HEK293 (cell line): ENCODE data around the gene RIMS4.

ENCODE experiments used
- CTCF ChIA-PET: fragments of 350-600 bp; formaldehyde crosslinking; extraction: SDS; loops from one replicate; lab custom pipeline; 2021; ENCODE audit warnings: antibody characterized with exemption; lab: Yijun Ruan, JAX
- POLR2A ChIA-PET: fragments of 300-600 bp; formaldehyde crosslinking; extraction: SDS; loops from one replicate; lab custom pipeline; 2020; ENCODE audit warnings: antibody characterized with exemption, inconsistent platforms; lab: Yijun Ruan, JAX
- H3K27ac ChIP-seq: fragments of 200-500 bp; sonication (Bioruptor generic); 2 replicates; pipeline ENCODE4 v1.5.1; 2014; ENCODE audit warnings: low read depth, low read length, control low read depth, inconsistent platforms; ENCODE audit errors: extremely low read depth
- H3K36me3 ChIP-seq, 2 experiments: fragments of 200-500 bp in 1 of 2; sonication (Bioruptor generic) in 1 of 2; 1 replicate in 1 of 2; 2 replicates in 1 of 2; pipeline ENCODE4 v1.5.1; 2014 to 2017; ENCODE audit warnings: inconsistent platforms in 2 of 2, low read length in 2 of 2; ENCODE audit not compliant: control insufficient read depth in 2 of 2, insufficient read depth in 1 of 2
- H3K4me1 ChIP-seq: fragments of 200-500 bp; sonication (Bioruptor generic); 2 replicates; pipeline ENCODE4 v1.5.1; 2014; ENCODE audit warnings: mild to moderate bottlenecking, low read length, inconsistent platforms; ENCODE audit not compliant: control insufficient read depth, insufficient read depth
- H3K4me3 ChIP-seq: 2 replicates; pipeline ENCODE4 v1.5.1; 2011; ENCODE audit warnings: low read depth, mild to moderate bottlenecking, control low read depth, low read length, moderate library complexity
- H3K9me3 ChIP-seq: fragments of 200-500 bp; sonication (Bioruptor generic); 2 replicates; pipeline ENCODE4 v1.5.1; 2014; ENCODE audit warnings: low read depth, low read length, inconsistent platforms; ENCODE audit not compliant: control insufficient read depth, insufficient read depth
- CTCF ChIP-seq: fragments of 450-650 bp; formaldehyde crosslinking; IDR thresholded peaks from 2 replicates; pipeline ENCODE4 v1.5.1; 2016; ENCODE audit warnings: missing biosample characterization, missing genetic modification characterization
- GLIS2 ChIP-seq: fragments of 450-650 bp; formaldehyde crosslinking; IDR thresholded peaks from 2 replicates; pipeline ENCODE4 v1.5.1; 2016; ENCODE audit warnings: missing biosample characterization, missing genetic modification characterization
- HOXC10 ChIP-seq: sonication (generic); formaldehyde crosslinking; IDR thresholded peaks from 2 replicates; pipeline ENCODE4 v1.8.1; 2023; ENCODE audit warnings: mild to moderate bottlenecking, missing genetic modification reagents
- SETDB1 ChIP-seq: IDR thresholded peaks from one replicate; pipeline ENCODE4 v1.6.1; 2017; ENCODE audit warnings: mild to moderate bottlenecking, low read length, moderate library complexity, mixed read lengths; ENCODE audit not compliant: insufficient read length
- SP2 ChIP-seq: fragments of 450-650 bp; formaldehyde crosslinking; IDR thresholded peaks from 2 replicates; pipeline ENCODE4 v1.5.1; 2016; ENCODE audit warnings: missing biosample characterization, missing genetic modification characterization
- ZBTB17 ChIP-seq: fragments of 450-650 bp; formaldehyde crosslinking; IDR thresholded peaks from 2 replicates; pipeline ENCODE4 v1.5.1; 2016; ENCODE audit warnings: missing biosample characterization, missing genetic modification characterization
- ZBTB20 ChIP-seq: fragments of 450-650 bp; formaldehyde crosslinking; IDR thresholded peaks from 2 replicates; pipeline ENCODE4 v1.5.1; 2016; ENCODE audit warnings: missing biosample characterization, missing genetic modification characterization
- ZNF221 ChIP-seq: fragments of 450-650 bp; formaldehyde crosslinking; IDR thresholded peaks from 2 replicates; pipeline ENCODE4 v1.5.1; 2017; ENCODE audit warnings: missing biosample characterization, missing genetic modification characterization, borderline replicate concordance
- ZNF239 ChIP-seq: fragments of 450-650 bp; formaldehyde crosslinking; IDR thresholded peaks from 2 replicates; pipeline ENCODE4 v1.5.1; 2016; ENCODE audit warnings: missing biosample characterization, missing genetic modification characterization
- ZNF398 ChIP-seq: fragments of 450-650 bp; formaldehyde crosslinking; IDR thresholded peaks from 2 replicates; pipeline ENCODE4 v1.5.1; 2017; ENCODE audit warnings: missing biosample characterization, missing genetic modification characterization
- ZNF529 ChIP-seq: fragments of 450-650 bp; formaldehyde crosslinking; IDR thresholded peaks from 2 replicates; pipeline ENCODE4 v1.5.1; 2017; ENCODE audit warnings: missing genetic modification characterization, missing biosample characterization; ENCODE audit not compliant: insufficient replicate concordance
- ZNF530 ChIP-seq: fragments of 450-650 bp; formaldehyde crosslinking; IDR thresholded peaks from 2 replicates; pipeline ENCODE4 v1.5.1; 2016; ENCODE audit warnings: low read depth, missing biosample characterization, missing genetic modification characterization
- ZNF549 ChIP-seq: fragments of 450-650 bp; IDR thresholded peaks from 2 replicates; pipeline ENCODE4 v1.5.1; 2018; ENCODE audit warnings: missing biosample characterization, missing genetic modification characterization, mild to moderate bottlenecking, inconsistent platforms, moderate library complexity
- ZNF629 ChIP-seq: fragments of 450-650 bp; formaldehyde crosslinking; IDR thresholded peaks from 2 replicates; pipeline ENCODE4 v1.5.1; 2017; ENCODE audit warnings: missing biosample characterization, missing genetic modification characterization
- ZNF645 ChIP-seq: fragments of 450-650 bp; formaldehyde crosslinking; IDR thresholded peaks from 2 replicates; pipeline ENCODE4; 2016; ENCODE audit warnings: missing biosample characterization, missing genetic modification characterization
- ZNF654 ChIP-seq: fragments of 450-650 bp; formaldehyde crosslinking; IDR thresholded peaks from 2 replicates; pipeline ENCODE4 v1.5.1; 2016; ENCODE audit warnings: low read depth, missing biosample characterization, missing genetic modification characterization
- ZNF670 ChIP-seq: fragments of 450-650 bp; formaldehyde crosslinking; IDR thresholded peaks from 2 replicates; pipeline ENCODE4 v1.5.1; 2016; ENCODE audit warnings: missing biosample characterization, missing genetic modification characterization, low read depth
- ZNF692 ChIP-seq: fragments of 450-650 bp; formaldehyde crosslinking; IDR thresholded peaks from 2 replicates; pipeline ENCODE4 v1.5.1; 2016; ENCODE audit warnings: missing biosample characterization, missing genetic modification characterization
- ZSCAN16 ChIP-seq: fragments of 450-650 bp; formaldehyde crosslinking; IDR thresholded peaks from 2 replicates; pipeline ENCODE4 v1.5.1; 2016; ENCODE audit warnings: missing biosample characterization, missing genetic modification characterization

The RIMS4 gene

GRCh38 chr20:44800391-44801046, 9.8 kb downstream of the RIMS4 start:
- H3K27ac ChIP-seq = no peak overlapping the region
- H3K4me1 ChIP-seq = no peaks in the 10 kb centered on the region
- no peaks in the 10 kb centered on the region for H3K36me3 ChIP-seq
- ChIA-PET POLR2A (interaction anchor here (1.5 kb wide), 1 partner anchor 71 kb away, joined by 3 read pairs; no protein-coding TSS in a partner anchor), CTCF (interaction anchor here (0.6 to 2.2 kb wide), 16 partner anchors 9 to 263 kb away, joined by 3 to 14 read pairs (median 3); no protein-coding TSS in a partner anchor)
- TF ChIP-seq ZNF239 (tag by site-specific recombination) = no peak
- no peak for TF ChIP-seq ZNF670 (tag by site-specific recombination)
- 0 out of 2 replicates have a peak, but pooled peaks have one; percentile 28 for TF ChIP-seq CTCF (tag by site-specific recombination)
- TF ChIP-seq SP2 (tag by site-specific recombination) = no peak
- TF ChIP-seq ZBTB17 (tag by site-specific recombination) = peak; percentile 50; the same call in 1 of the 2 replicates
- TF ChIP-seq ZNF654 (tag by site-specific recombination) = peak; percentile 50
- TF ChIP-seq ZNF549 (tag by site-specific recombination) = no peak
- TF ChIP-seq GLIS2 (tag by site-specific recombination) = no peak
- no peak for TF ChIP-seq ZNF645
- no peak for TF ChIP-seq ZNF529
- TF ChIP-seq SETDB1 = no peak
- no peak for TF ChIP-seq ZBTB20 (tag by site-specific recombination)
- no peak for TF ChIP-seq ZSCAN16
- TF ChIP-seq ZNF692 (tag by site-specific recombination) = no peak
- no peak for TF ChIP-seq ZNF530 (tag by site-specific recombination)
- no peaks in the 10 kb centered on the region for H3K9me3 ChIP-seq
- H3K4me3 ChIP-seq = no peak overlapping the region

GRCh38 chr20:44799691-44800090, 10.7 kb downstream of the RIMS4 start:
- TF ChIP-seq HOXC10 (CRISPR knock-in tag) (no peak), ZNF629 (tag by site-specific recombination) (no peak), ZNF398 (tag by site-specific recombination) (no peak), ZNF221 (tag by site-specific recombination) (no peak)
- Histone ChIP-seq H3K9me3 (no peaks in the 10 kb centered on the region), H3K4me3 (no peak overlapping the region), H3K36me3 (no peaks in the 10 kb centered on the region), H3K27ac (no peak overlapping the region), H3K4me1 (no peaks in the 10 kb centered on the region)
- ChIA-PET CTCF (interaction anchor here (0.7 to 2.2 kb wide), 11 partner anchors 10 to 263 kb away, joined by 3 to 14 read pairs (median 3); no protein-coding TSS in a partner anchor), POLR2A (interaction anchor here (1.5 kb wide), 1 partner anchor 72 kb away, joined by 3 read pairs; no protein-coding TSS in a partner anchor)
